ENCODE data around the gene MYH9. TPM values are rescaled to one million over a fixed set of nuclear protein-coding genes. Genes with fewer than 3 reads are reported as not detected.

The MYH9 gene
- total and polyA plus RNA-seq, 10 donors: 59.8 to 1,376 (median 711) TPM

GRCh38 chr22:36331912-36332622 lies 55.7 kb downstream of the MYH9 start:
- peak overlapping the region; percentile 89 to 97 (median 94) for H3K27ac ChIP-seq
- peak overlapping the region in 6 of 8 donors; percentile 4 to 59 (median 19) for H3K4me3 ChIP-seq
- H3K36me3 ChIP-seq: peaks cover 0 to 89% (median 54%) of the 10 kb centered on the region in 6 donors
- WGBS, 5 donors: 7 to 19% (median 9%) methylated on average over 7 to 15 of the region's 15 CpGs
- no peak for TF ChIP-seq POLR2A (IDR thresholded peaks at IDR 0.05)
- peak in 1 of 11 experiments; percentile 2 for TF ChIP-seq CTCF (IDR thresholded peaks at IDR 0.05 in 8 of 11, conservative IDR thresholded peaks at IDR 0.05 in 3 of 11)
- peak; percentile 86 to 90 (median 89) for TF ChIP-seq POLR2AphosphoS5 (IDR thresholded peaks at IDR 0.05)
- H3K4me1 ChIP-seq: peaks cover 97 to 100% (median 100%) of the 10 kb centered on the region in 6 donors
- DNase-seq: peak; percentile 95
- H3K9me3 ChIP-seq: no peaks in the 10 kb centered on the region
- no peaks in the 10 kb centered on the region for H3K27me3 ChIP-seq (replicated peaks in 1 of 7)
- intact Hi-C loops (cut with DNase I; ENCODE audit: low total_unique reads): loop anchor here (10.0 kb wide), 1 partner anchor 53 kb away; the partner anchor contains the start of gene MYH9

GRCh38 chr22:36331306-36331911 lies 56.4 kb downstream of the MYH9 start:
- 2 to 6% (median 5%) methylated on average over 9 to 11 of the region's 11 CpGs for WGBS, 5 donors
- intact Hi-C loops (cut with DNase I; ENCODE audit: low total_unique reads): loop anchor here (10.0 kb wide), 1 partner anchor 53 kb away; the partner anchor contains the start of gene MYH9
- no peaks in the 10 kb centered on the region for H3K9me3 ChIP-seq
- peaks cover 0 to 89% (median 54%) of the 10 kb centered on the region in 6 donors for H3K36me3 ChIP-seq
- H3K27ac ChIP-seq: peak overlapping the region; percentile 89 to 97 (median 94)
- peak overlapping the region in 6 of 8 donors; percentile 4 to 59 (median 19) for H3K4me3 ChIP-seq
- peak in 2 of 11 experiments; percentile 9 to 19 for TF ChIP-seq CTCF (IDR thresholded peaks at IDR 0.05 in 8 of 11, conservative IDR thresholded peaks at IDR 0.05 in 3 of 11)
- TF ChIP-seq POLR2A (IDR thresholded peaks at IDR 0.05): no peak
- TF ChIP-seq POLR2AphosphoS5 (IDR thresholded peaks at IDR 0.05): peak; percentile 74 to 91 (median 79)
- H3K27me3 ChIP-seq (replicated peaks in 1 of 7): no peaks in the 10 kb centered on the region
- H3K4me1 ChIP-seq: peaks cover 96 to 100% (median 100%) of the 10 kb centered on the region in 6 donors
- peak; percentile 97 for DNase-seq

GRCh38 chr22:36330655-36331305 lies 57.0 kb downstream of the MYH9 start:
- peak overlapping the region in 4 of 8 donors; percentile 4 to 59 (median 12) for H3K4me3 ChIP-seq
- TF ChIP-seq CTCF (IDR thresholded peaks at IDR 0.05 in 8 of 11, conservative IDR thresholded peaks at IDR 0.05 in 3 of 11) (no peak), POLR2A (IDR thresholded peaks at IDR 0.05) (no peak), POLR2AphosphoS5 (IDR thresholded peaks at IDR 0.05) (peak in 1 of 3 donors; percentile 1)
- H3K9me3 ChIP-seq: no peaks in the 10 kb centered on the region
- intact Hi-C loops (cut with DNase I; ENCODE audit: low total_unique reads): loop anchor here (10.0 kb wide), 1 partner anchor 54 kb away; the partner anchor contains the start of gene MYH9
- H3K27me3 ChIP-seq (replicated peaks in 1 of 7): no peaks in the 10 kb centered on the region
- H3K4me1 ChIP-seq: peaks cover 91 to 100% (median 100%) of the 10 kb centered on the region in 6 donors
- peak; percentile 84 for DNase-seq
- 12 to 18% (median 14%) methylated on average over 16 to 20 of the region's 20 CpGs for WGBS, 5 donors
- H3K27ac ChIP-seq: peak overlapping the region; percentile 89 to 97 (median 94)
- peaks cover 0 to 89% (median 54%) of the 10 kb centered on the region in 6 donors for H3K36me3 ChIP-seq

Data from spleen (tissue), 11 donors.